ENCODE measurements around the gene PLCB4. TPM values are rescaled to one million over a fixed set of nuclear protein-coding genes. Genes with fewer than 3 reads are reported as not detected.

PLCB4 gene
- polyA plus RNA-seq, 3 donors: not detected

DNA sequence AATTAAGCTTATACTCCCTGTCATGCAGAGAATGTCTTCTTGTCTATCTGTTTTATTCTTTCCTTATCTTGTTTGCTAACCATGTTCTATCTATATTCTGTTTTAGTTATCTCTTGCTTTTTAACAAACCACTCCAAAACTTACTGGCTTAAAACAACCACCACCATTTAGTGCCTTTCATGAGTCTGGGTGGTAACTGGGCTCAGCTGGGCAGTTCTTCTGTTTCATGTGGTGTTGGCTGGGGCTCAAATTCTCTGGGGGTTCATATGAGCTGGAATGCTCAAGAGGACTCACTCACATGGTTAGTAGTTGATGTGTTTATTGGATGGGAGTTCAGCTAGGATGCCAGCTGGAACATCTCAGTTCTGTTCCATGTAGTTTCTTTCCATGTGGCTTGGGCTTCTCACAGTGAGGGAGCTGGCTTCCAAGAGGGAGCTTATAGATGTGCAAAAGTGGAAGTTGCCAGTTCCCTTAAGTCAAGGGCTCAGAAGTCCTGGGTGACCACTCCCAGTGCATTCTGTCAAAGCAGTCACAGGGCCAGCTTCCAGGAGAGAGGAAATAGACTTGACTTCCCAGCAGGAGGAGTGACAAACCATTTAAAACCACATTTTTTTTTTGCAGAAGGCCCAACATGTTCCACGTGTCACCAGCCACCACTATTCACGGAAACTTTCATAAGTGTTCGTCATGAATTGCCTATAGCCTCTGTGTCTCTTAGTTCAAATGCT lies 70.4 kb downstream of the PLCB4 start:
- Histone ChIP-seq H3K79me2 (ENCODE audit: insufficient read depth, low read length) (no peaks in the 10 kb centered on the region), H3K9ac (ENCODE audit: insufficient read depth, low read length, poor library complexity, severe bottlenecking) (no peak overlapping the region), H3K4me3 (replicated peaks in 1 of 3; ENCODE audit: low read depth in 2 of 3, low read length in 3 of 3) (no peak overlapping the region), H2AFZ (ENCODE audit: insufficient read depth, low read depth, low read length, poor library complexity, severe bottlenecking) (no peak overlapping the region), H3K9me3 (replicated peaks in 1 of 2; ENCODE audit: control insufficient read depth in 1 of 2, insufficient read depth in 1 of 2, low read length in 2 of 2) (no peaks in the 10 kb centered on the region), H3K4me1 (ENCODE audit: control insufficient read depth in 1 of 2, insufficient read depth in 2 of 2, low read length in 2 of 2) (no peaks in the 10 kb centered on the region), H4K20me1 (ENCODE audit: insufficient read depth, low read length) (no peaks in the 10 kb centered on the region), H3K4me2 (replicated peaks; ENCODE audit: extremely low read depth, low read length, poor library complexity, severe bottlenecking) (no peak overlapping the region), H3K36me3 (replicated peaks in 1 of 2; ENCODE audit: control insufficient read depth in 1 of 2, insufficient read depth in 2 of 2, low read length in 2 of 2) (no peaks in the 10 kb centered on the region), H3K27ac (ENCODE audit: low read depth in 1 of 2, low read length in 2 of 2) (no peak overlapping the region), H3K27me3 (ENCODE audit: control insufficient read depth in 2 of 2, insufficient read depth in 2 of 2, low read length in 2 of 2) (no peaks in the 10 kb centered on the region)
- H3K4me3 Mint-ChIP-seq: no peak overlapping the region
- H3K4me1 Mint-ChIP-seq: peaks cover 12% of the 10 kb centered on the region
- no peak for DNase-seq
- TF ChIP-seq CTCF (IDR thresholded peaks at IDR 0.05): no peak
- 81% methylated on average over 3 of the region's 3 CpGs for WGBS (ENCODE audit: insufficient coverage)
- intact Hi-C loops (cut with micrococcal nuclease): no loop called here
- H3K27me3 Mint-ChIP-seq (ENCODE audit: low read depth in 3 of 3): peaks cover 2% of the 10 kb centered on the region in 3 donors
- no peaks in the 10 kb centered on the region for H3K36me3 Mint-ChIP-seq
- peak overlapping the region in 1 of 7 donors; percentile 7 for H3K27ac Mint-ChIP-seq
- H3K9me3 Mint-ChIP-seq: peaks cover 0 to 5% (median 0%) of the 10 kb centered on the region in 7 donors

GRCh38 chr20:9140162-9140760 lies 71.4 kb downstream of the PLCB4 start:
- H3K4me3 ChIP-seq (replicated peaks in 1 of 3; ENCODE audit: low read depth in 2 of 3, low read length in 3 of 3): no peak overlapping the region
- no peaks in the 10 kb centered on the region for H4K20me1 ChIP-seq (ENCODE audit: insufficient read depth, low read length)
- H3K4me2 ChIP-seq (replicated peaks; ENCODE audit: extremely low read depth, low read length, poor library complexity, severe bottlenecking): no peak overlapping the region
- H3K27ac ChIP-seq (ENCODE audit: low read depth in 1 of 2, low read length in 2 of 2): no peak overlapping the region
- WGBS (ENCODE audit: insufficient coverage): 89% methylated on average over 3 of the region's 8 CpGs
- no peaks in the 10 kb centered on the region for H3K79me2 ChIP-seq (ENCODE audit: insufficient read depth, low read length)
- peak overlapping the region in 1 of 7 donors; percentile 48 for H3K27ac Mint-ChIP-seq
- TF ChIP-seq CTCF (IDR thresholded peaks at IDR 0.05): no peak
- no peaks in the 10 kb centered on the region for H3K36me3 ChIP-seq (replicated peaks in 1 of 2; ENCODE audit: control insufficient read depth in 1 of 2, insufficient read depth in 2 of 2, low read length in 2 of 2)
- H3K36me3 Mint-ChIP-seq: no peaks in the 10 kb centered on the region
- intact Hi-C loops (cut with micrococcal nuclease): no loop called here
- H3K9me3 ChIP-seq (replicated peaks in 1 of 2; ENCODE audit: control insufficient read depth in 1 of 2, insufficient read depth in 1 of 2, low read length in 2 of 2): no peaks in the 10 kb centered on the region
- no peak overlapping the region for H2AFZ ChIP-seq (ENCODE audit: insufficient read depth, low read depth, low read length, poor library complexity, severe bottlenecking)
- H3K4me1 ChIP-seq (ENCODE audit: control insufficient read depth in 1 of 2, insufficient read depth in 2 of 2, low read length in 2 of 2): peaks cover 6 to 7% of the 10 kb centered on the region in 2 donors
- H3K27me3 ChIP-seq (ENCODE audit: control insufficient read depth in 2 of 2, insufficient read depth in 2 of 2, low read length in 2 of 2): no peaks in the 10 kb centered on the region
- peaks cover 0 to 2% (median 2%) of the 10 kb centered on the region in 3 donors for H3K27me3 Mint-ChIP-seq (ENCODE audit: low read depth in 3 of 3)
- peaks cover 19% of the 10 kb centered on the region for H3K4me1 Mint-ChIP-seq
- H3K9ac ChIP-seq (ENCODE audit: insufficient read depth, low read length, poor library complexity, severe bottlenecking): no peak overlapping the region
- no peak overlapping the region for H3K4me3 Mint-ChIP-seq
- H3K9me3 Mint-ChIP-seq: peaks cover 0 to 5% (median 0%) of the 10 kb centered on the region in 7 donors
- no peak for DNase-seq

All from CD14-positive monocyte (primary cell).